Activated CD4-positive, alpha-beta T cell treated with anti-CD3 and anti-CD28 coated beads for 48 hours (primary cell): ENCODE data around the gene LRRC38.
"Not testable (repeated sequence)": the region's sequence is repeated elsewhere in the genome, so short reads cannot be mapped to it uniquely, and the experiment has no call there.

Experiments
- DNase-seq: peaks from one replicate; pipeline ENCODE4 v3.0.0-alpha.2; 2020

Gene LRRC38

DNA sequence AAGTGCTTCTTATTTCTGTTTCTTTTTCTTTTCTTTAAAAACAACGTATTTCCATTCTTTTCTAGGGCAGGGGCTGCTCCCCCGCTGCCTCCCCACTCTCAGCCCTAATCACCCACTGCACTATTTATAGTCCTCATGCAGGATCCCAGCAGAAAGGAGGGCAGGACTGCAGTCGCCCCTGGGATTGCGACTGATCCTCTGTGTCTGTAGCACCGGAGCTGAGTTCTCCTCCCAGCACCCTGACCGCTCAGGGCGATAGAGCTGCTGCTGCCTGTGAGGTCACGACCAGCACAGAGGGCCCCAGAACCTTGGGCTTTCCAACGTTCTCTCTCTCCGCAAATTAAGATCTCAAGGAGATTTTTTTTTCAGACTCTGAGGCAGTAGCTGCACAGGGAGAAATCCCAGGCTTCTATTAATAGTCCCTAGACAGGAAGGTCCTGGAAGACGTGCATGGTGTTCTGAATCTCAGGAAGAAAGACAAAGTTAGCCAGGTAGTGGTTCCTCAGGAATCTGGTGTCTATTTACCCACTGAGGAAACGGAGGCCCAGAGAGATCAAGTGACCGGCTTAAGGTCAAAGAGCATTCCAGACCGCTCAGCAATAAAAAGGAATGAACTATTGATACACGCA lies 56.8 kb downstream of the LRRC38 start:
- no peak for DNase-seq

DNA sequence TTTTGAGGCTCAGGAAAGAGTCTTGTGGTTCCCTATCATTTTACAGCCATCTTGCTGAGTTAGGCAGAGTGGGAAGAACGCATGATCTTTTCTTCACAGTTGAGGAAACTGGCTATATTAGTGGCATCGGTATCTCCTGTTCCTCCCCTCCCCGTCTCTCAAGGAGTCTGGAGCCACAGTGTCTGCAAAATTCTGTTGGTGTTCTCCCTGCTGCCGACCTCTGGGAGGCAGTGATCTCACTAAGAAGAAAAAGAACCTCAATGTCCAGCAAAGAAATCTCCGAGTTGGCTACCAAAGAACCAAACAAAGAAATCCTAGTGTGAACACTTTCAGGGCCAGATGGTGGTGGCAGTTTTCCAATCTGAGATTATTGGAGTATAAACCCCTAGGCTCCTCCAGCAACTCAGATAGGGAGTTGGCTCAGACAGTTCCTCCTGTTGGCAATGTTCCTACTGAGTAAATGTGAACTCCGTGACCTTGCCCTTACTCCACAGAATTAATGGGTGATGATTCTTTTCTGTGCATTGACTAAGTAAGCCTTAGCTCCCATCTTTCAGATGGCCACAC lies 62.3 kb downstream of the LRRC38 start:
- DNase-seq: no peak

DNA sequence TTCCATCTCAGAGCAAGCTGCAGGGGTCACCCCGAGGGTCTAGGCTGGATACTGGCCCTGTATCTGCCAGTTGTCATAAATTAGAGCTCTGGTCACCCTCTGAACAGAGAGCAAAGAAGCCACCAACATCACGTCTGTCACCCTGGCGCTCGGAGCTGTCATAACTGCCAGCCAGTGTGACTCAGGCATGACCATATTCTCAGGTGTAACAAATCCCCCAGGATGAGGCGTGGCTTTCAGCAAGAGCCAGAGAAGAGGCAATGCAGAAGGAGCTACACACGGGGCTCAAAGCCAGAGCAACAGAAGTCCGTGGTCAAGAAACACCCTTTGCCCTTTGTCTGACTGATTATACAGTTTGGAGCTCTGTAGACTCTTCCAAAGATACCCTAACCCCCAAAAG lies 63.6 kb downstream of the LRRC38 start:
- no peak for DNase-seq

DNA sequence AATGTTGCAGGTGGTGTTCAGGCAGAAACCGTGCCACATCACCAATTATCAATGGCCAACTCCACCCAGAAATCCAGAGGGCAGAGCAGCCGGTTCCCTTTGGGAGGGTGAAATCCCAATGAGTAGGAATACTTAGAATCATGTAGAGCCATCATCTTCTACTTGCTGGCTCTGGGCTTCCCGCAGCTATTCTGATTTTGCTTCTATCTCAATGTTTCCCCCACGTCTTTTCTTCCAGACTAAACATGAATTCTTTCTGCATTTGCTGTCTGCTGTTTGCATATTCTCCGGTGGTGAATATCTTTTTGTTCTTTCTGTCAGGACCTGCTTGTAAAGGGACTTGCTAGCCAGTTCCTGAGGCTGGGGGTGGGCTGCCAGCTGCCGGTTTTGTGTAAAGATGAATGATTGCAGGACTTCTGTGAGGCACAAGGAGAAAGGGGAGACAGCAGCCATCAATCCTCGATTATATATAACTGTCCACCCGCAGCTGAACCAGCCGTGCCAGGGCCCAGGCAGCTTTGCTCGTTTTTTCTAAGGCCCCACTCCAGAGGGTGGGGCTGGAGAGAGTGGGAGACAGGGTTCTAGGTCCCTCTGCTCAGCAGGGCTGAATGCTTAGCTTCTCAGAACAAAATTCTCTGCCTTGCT lies 70.3 kb downstream of the LRRC38 start:
- DNase-seq: no peak

DNA sequence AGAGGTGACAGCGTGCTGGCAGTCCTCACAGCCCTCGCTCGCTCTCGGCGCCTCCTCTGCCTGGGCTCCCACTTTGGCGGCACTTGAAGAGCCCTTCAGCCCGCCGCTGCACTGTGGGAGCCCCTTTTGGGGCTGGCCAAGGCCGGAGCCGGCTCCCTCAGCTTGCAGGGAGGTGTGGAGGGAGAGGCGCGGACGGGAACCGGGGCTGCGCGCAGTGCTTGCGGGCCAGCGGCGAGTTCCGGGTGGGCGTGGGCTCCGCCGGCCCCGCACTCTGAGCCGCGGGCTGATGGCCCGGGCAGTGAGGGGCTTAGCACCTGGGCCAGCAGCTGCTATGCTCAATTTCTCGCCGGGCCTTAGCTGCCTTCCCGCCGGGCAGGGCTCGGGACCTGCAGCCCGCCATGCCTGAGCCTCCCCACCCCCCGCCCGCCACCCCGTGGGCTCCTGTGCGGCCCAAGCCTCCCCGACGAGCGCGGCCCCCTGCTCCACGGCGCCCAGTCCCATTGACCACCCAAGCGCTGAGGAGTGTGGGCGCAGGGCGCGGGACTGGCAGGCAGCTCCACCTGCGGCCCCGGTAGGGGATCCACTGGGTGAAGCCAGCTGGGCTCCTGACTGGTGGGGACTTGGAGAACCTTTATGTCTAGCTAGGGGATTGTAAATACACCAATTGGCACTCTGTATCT lies 74.6 kb downstream of the LRRC38 start:
- not testable (repeated sequence) for DNase-seq

DNA sequence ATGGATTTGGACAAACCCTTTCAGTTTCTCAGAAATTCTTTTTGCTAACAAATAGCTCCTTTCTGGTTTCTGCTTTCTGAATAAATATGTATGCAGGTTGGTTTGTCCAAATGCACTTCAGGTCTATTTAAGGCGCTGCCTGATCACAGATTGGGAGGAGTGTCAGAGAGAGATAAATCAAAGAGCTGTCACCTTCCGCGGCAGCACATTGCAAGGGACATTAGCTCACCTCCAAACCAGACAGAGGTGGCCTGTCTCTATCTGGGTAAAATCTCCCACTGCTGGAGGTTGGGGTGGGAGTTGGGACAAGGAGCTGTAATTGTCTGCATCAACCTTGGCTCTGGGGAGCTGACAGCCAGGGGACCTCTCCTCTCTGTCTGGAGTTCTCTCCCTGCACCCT lies 78.3 kb downstream of the LRRC38 start:
- no peak for DNase-seq

DNA sequence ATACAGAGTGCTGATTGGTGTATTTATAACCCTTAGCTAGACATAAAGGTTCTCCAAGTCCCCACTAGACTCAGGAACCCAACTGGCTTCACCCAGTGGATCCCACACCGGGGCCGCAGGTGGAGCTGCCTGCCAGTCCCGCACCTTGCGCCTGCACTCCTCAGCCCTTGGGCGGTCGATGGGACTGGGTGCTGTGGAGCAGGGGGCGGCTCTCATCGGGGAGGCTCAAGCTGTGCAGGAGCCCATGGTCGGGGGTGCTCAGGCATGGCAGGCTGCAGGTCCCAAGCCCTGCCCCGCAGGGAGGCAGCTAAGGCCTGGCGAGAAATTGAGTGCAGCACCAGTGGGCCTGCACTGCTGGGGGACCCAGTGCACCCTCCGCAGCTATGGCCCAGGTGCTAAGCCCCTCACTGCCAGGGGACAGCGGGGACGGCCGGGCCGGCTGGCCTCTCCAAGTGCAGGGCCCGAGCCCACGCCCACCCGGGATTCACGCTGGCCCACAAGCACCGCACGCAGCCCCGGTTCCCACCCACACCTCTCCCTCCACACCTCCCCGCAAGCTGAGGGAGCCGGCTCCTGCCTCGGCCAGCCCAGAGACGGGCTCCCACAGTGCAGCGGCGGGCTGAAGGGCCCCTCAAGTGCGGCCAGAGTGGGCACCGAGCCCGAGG lies 80.0 kb downstream of the LRRC38 start:
- not testable (repeated sequence) for DNase-seq

DNA sequence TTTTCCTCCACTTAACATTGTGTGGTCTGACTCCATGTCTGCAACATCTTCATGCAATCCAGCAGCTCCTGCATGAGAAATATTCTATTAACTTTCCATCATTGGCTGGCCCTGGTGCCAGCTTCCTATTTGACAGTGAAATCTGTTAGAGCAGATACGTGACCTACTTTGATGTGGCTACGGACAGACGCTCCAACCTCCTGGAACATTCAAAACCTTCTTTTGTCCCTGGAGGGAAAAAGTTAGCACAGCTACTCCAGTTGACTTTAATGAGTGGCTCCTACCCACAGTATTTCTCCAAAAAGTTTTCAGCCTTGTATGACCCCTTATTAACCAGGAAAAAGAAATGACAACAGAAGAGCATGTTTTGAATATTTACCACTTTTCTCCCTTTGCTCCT lies 81.6 kb downstream of the LRRC38 start:
- DNase-seq: no peak

DNA sequence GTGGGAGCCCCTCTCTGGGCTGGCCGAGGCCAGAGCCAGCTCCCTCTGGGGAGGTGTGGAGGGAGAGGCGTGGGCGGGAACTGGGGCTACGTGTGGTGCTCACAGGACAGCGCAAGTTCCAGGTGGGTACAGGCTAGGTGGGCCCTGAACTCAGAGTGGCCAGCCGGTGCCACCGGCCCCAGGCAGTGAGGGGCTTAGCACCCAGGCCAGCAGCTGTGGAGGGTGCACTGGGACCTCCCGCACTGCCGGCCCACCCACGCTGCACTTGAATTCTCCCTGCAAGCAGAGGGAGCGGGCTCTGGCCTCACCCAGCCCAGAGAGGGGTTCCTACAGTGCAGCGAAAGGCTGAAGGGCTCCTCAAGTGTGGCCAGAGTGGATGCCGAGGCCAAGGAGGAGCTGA lies 83.3 kb downstream of the LRRC38 start:
- no peak for DNase-seq
